22Rv1 (cell line): ENCODE measurements around the gene DOCK9.
"Not testable (repeated sequence)": the region's sequence is repeated elsewhere in the genome, so short reads cannot be mapped to it uniquely, and the experiment has no call there.

Experiments
- H3K27ac ChIP-seq: fragments of 450-650 bp; 2 replicates; pipeline ENCODE4 v1.5.1; 2017
- ZFX ChIP-seq: fragments of 450-650 bp; IDR thresholded peaks from 2 replicates; pipeline ENCODE4 v1.6.1; 2017; ENCODE audit warnings: antibody characterized with exemption, borderline replicate concordance
- TF ChIP-seq, protein P1 (sequence below): fragments of 450-650 bp; IDR thresholded peaks from 2 replicates; pipeline ENCODE4 v1.5.1; 2017; ENCODE audit warnings: mild to moderate bottlenecking

DOCK9 gene

GRCh38 chr13:98761126-98761985, 216.5 kb downstream of the DOCK9 start:
- TF ChIP-seq ZFX = no peak
- H3K27ac ChIP-seq = no peak overlapping the region

GRCh38 chr13:98755729-98756128, 222.1 kb downstream of the DOCK9 start:
- no peak overlapping the region for H3K27ac ChIP-seq
- no peak for TF ChIP-seq ZFX
- TF ChIP-seq, protein P1, sequence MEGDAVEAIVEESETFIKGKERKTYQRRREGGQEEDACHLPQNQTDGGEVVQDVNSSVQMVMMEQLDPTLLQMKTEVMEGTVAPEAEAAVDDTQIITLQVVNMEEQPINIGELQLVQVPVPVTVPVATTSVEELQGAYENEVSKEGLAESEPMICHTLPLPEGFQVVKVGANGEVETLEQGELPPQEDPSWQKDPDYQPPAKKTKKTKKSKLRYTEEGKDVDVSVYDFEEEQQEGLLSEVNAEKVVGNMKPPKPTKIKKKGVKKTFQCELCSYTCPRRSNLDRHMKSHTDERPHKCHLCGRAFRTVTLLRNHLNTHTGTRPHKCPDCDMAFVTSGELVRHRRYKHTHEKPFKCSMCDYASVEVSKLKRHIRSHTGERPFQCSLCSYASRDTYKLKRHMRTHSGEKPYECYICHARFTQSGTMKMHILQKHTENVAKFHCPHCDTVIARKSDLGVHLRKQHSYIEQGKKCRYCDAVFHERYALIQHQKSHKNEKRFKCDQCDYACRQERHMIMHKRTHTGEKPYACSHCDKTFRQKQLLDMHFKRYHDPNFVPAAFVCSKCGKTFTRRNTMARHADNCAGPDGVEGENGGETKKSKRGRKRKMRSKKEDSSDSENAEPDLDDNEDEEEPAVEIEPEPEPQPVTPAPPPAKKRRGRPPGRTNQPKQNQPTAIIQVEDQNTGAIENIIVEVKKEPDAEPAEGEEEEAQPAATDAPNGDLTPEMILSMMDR = no peak

DNA sequence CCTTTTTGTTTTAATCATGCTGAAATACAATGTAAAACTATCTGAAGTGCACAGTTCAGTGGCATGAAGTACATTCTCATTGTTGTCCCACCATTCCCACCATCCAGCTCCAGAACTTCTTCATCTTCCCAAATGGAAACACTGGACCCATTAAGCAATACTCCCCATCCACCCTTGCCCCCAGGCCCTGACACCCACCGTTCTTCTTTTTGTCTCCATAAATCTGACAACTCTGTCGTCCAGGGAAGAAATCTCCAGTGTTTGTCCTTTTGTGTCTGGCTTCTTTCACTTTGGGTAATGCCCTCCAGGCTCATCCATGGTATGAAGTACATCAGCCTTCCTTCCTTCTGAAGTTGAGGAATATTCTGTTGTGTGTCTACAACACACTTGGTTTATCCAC, 222.7 kb downstream of the DOCK9 start:
- no peak overlapping the region for H3K27ac ChIP-seq
- TF ChIP-seq, protein P1 = no peak
- no peak for TF ChIP-seq ZFX

GRCh38 chr13:98754468-98754867, 223.4 kb downstream of the DOCK9 start:
- not testable (repeated sequence) for H3K27ac ChIP-seq

DNA sequence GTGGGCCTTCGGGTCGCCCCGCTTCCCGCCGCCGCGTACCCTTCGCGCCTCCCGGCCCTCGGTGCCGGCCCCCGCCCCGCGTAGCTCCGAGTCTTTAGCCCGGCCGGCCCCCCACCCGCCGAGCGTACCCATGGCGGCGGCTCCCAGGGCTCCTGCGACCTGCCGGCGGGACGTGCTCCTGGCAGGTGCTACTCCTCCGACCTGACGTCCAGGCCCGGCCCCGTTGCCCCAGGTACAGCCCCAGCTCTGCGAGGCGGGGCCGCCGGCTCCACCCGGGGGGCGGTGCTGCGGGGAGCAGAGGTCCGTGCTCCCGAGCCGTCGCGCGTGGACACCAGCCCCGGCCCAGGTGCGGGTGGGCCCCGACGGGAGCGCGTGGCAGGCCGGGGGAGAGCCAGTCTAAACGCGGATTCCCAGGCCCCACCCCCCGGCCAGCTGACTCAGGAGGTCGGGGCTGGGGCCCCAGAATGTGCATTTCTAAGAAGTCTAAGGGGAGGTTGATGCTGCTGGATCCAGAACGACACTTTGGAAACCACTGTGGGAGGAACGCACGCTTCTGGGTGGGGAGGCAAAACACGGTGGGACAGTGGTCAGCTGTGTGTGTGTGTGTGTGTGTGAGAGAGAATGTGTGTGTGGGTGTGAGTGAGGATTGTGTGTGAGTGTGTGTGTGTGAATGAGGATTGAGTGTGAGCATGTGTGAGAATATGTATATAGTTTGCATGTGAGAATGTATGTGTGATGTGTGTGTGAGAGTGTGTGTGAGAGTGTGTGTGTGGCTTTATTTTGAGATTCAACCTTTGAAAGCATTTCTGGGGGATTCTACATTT, 225.2 kb downstream of the DOCK9 start, which contains the start of gene SLC15A1:
TSS of gene SLC15A1 (minus strand) at position 206 of the 824 bp plus-strand sequence. CDS start at position 132, 74 bp downstream.
- no peak within 1 kb of the TSS for H3K27ac ChIP-seq
- TF ChIP-seq, protein P1 = no peak
- TF ChIP-seq ZFX = no peak

DNA sequence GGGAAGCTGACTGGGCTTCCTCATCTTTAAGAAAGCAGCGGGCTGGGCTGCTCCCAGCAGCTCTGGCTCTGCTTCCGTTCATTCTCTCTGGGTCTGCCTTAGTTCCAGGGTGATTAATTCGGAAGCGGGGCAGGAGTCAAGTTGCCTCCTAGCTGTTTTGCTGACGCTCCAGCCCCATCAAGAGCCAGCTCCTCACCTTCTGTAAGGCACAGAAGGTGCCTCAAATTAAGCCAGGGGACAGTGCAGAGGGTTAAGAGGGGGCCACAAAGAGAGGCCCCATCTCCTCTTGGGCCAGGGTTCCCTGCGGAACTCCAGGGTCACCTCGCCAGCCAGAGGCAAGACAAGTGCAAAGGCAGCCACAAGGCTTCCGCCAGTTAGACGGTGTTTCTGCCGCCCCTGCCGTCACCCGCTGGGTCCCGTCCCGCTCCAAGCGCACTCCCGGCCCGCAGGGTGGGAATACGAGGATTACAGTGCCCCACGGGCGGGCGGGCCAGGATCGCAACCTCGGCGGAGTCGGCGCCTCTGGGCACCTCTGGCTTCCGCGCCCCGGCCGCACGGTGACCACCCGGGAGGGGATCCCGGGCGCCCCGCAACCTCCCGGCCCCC, 225.9 kb downstream of the DOCK9 start:
- TF ChIP-seq ZFX = no peak
- TF ChIP-seq, protein P1 = no peak
- no peak overlapping the region for H3K27ac ChIP-seq

DNA sequence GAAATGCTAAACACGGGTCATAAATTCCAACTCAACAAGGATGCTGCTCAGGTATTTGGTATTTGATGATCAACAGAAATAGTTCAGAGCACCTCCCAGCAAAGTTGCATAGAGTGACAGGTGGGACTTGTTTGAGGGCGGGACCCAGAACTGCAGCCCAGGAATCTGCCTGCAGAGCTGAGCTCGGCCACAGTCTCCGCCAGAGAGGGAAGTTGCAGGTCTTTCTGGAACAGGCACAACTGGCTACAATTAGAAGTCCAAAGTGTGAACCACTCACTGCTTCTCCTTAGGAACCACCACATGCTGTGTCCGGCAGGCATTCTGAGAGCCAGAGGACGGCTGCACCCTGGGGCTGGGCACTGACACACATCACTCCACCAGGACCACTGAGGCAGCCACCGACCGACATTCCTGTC, 226.5 kb downstream of the DOCK9 start:
- no peak overlapping the region for H3K27ac ChIP-seq
- no peak for TF ChIP-seq ZFX
- TF ChIP-seq, protein P1 = no peak

DNA sequence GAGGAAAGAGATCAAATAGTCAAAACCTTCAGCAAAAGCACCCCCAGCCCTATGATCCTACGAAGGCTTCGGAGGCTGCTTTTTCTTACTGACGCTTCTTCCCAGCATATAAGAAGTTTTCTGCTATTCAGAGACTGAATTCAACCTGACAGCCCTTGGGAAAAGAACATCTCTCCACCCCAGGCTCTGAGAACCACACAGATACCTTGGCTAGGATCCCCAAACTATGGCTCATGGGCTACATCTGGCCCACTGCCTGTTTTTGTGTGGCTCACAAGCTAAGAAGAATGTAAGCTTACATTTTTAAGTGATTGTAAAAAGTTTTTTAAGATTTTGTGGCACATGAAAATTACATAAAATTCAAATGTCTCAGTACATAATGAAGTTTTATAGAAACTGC, 228.4 kb downstream of the DOCK9 start:
- TF ChIP-seq, protein P1 = no peak
- TF ChIP-seq ZFX = no peak
- H3K27ac ChIP-seq = no peak overlapping the region
